SK-N-SH (cell line): ENCODE measurements around the gene HOXB6. TPM values are rescaled to one million over a fixed set of nuclear protein-coding genes. Genes with fewer than 3 reads are reported as not detected.
A peak's percentile ranks its signal among the peaks of the same experiment; 100 is the strongest.

Experiments
- CTCF ChIA-PET: fragments of 300-600, 350-600 bp; formaldehyde crosslinking; extraction: SDS; loops from one replicate; lab custom pipeline; 2021; lab: Yijun Ruan, JAX
- POLR2A ChIA-PET: fragments of 350-600 bp; sonication (Branson Sonifier 250); formaldehyde crosslinking; extraction: SDS; loops from one replicate; lab custom pipeline; 2020; ENCODE audit warnings: antibody characterized with exemption, inconsistent platforms; lab: Yijun Ruan, JAX
- DNase-seq: peaks from one replicate; pipeline ENCODE4 v3.0.0; 2012
- H2AFZ ChIP-seq: fragments of 200-600 bp; sonication (generic); 2 replicates; pipeline ENCODE4 v1.8.1; 2016; ENCODE audit warnings: antibody characterized with exemption, mild to moderate bottlenecking, low read depth
- H3F3A ChIP-seq: fragments of 200-600 bp; sonication (generic); replicated peaks from 2 replicates; pipeline ENCODE3; 2016; ENCODE audit warnings: antibody characterized with exemption, mild to moderate bottlenecking; ENCODE audit not compliant: insufficient read depth
- H3K27ac ChIP-seq, 2 experiments: fragments of 200-500 bp in 1 of 2; fragments of 200-600 bp in 1 of 2; sonication (Bioruptor generic) in 1 of 2; sonication (generic), shearing (Covaris generic) in 1 of 2; 2 replicates each; pipeline versions ENCODE4 v1.5.1 to v1.6.1; 2014 to 2016; ENCODE audit warnings: low read depth in 2 of 2, inconsistent platforms in 1 of 2, low read length in 1 of 2, mild to moderate bottlenecking in 1 of 2, mixed read lengths in 1 of 2
- H3K27me3 ChIP-seq: fragments of 200-600 bp; sonication (generic), shearing (Covaris generic); 2 replicates; pipeline ENCODE4 v1.6.1; 2016; ENCODE audit warnings: mixed run types; ENCODE audit not compliant: insufficient read depth
- H3K36me3 ChIP-seq, 2 experiments: fragments of 200-500 bp in 1 of 2; fragments of 200-600 bp in 1 of 2; sonication (Bioruptor generic) in 1 of 2; sonication (generic) in 1 of 2; replicated peaks in 1 of 2; 2 replicates each; pipeline versions ENCODE3 to v1.5.1; 2014 to 2016; ENCODE audit warnings: low read length in 1 of 2, mild to moderate bottlenecking in 1 of 2; ENCODE audit not compliant: insufficient read depth in 2 of 2, control insufficient read depth in 1 of 2
- H3K4me1 ChIP-seq, 2 experiments: fragments of 200-500 bp in 1 of 2; fragments of 200-600 bp in 1 of 2; sonication (Bioruptor generic) in 1 of 2; sonication (generic), shearing (Covaris generic) in 1 of 2; 2 replicates each; pipeline versions ENCODE4 v1.5.1 to v1.6.1; 2014 to 2016; ENCODE audit warnings: low read depth in 1 of 2, low read length in 1 of 2, mixed run types in 1 of 2; ENCODE audit not compliant: insufficient read depth in 2 of 2, control insufficient read depth in 1 of 2
- H3K4me2 ChIP-seq: fragments of 200-600 bp; sonication (generic), shearing (Covaris generic); 2 replicates; pipeline ENCODE4 v1.6.1; 2017; ENCODE audit warnings: mixed run types
- H3K4me3 ChIP-seq, 2 experiments: fragments of 200-500 bp in 1 of 2; fragments of 200-600 bp in 1 of 2; sonication (Bioruptor generic) in 1 of 2; sonication (generic), shearing (Covaris generic) in 1 of 2; 2 replicates each; pipeline versions ENCODE4 v1.5.1 to v1.8.1; 2014 to 2016; ENCODE audit warnings: low read depth in 2 of 2, inconsistent platforms in 1 of 2, low read length in 1 of 2, mild to moderate bottlenecking in 1 of 2, mixed read lengths in 1 of 2, moderate library complexity in 1 of 2
- H3K79me2 ChIP-seq: fragments of 200-600 bp; sonication (generic); 2 replicates; pipeline ENCODE4 v1.8.1; 2017; ENCODE audit warnings: mild to moderate bottlenecking; ENCODE audit not compliant: insufficient read depth
- H3K9ac ChIP-seq: fragments of 200-600 bp; sonication (generic); 2 replicates; pipeline ENCODE4 v1.6.1; 2017; ENCODE audit warnings: mixed run types
- H3K9me2 ChIP-seq: fragments of 200-600 bp; sonication (generic); 2 replicates; pipeline ENCODE4 v1.6.1; 2017; ENCODE audit warnings: mixed run types
- H3K9me3 ChIP-seq: fragments of 200-600 bp; sonication (generic); 2 replicates; pipeline ENCODE4 v1.6.1; 2017; ENCODE audit warnings: mixed run types, mild to moderate bottlenecking, moderate library complexity
- H4K20me1 ChIP-seq: fragments of 200-600 bp; sonication (generic); 2 replicates; pipeline ENCODE4 v1.6.1; 2017; ENCODE audit warnings: mild to moderate bottlenecking, mixed run types; ENCODE audit not compliant: insufficient read depth
- ELF1 ChIP-seq: IDR thresholded peaks from 2 replicates; pipeline ENCODE4 v1.4.0; 2012
- EZH2phosphoT487 ChIP-seq: fragments of 200-600 bp; sonication (generic); IDR thresholded peaks from 2 replicates; pipeline ENCODE4 v1.6.1; 2017; ENCODE audit warnings: low read depth, mixed run types, mild to moderate bottlenecking, antibody characterized with exemption, moderate library complexity, borderline replicate concordance
- RAD21 ChIP-seq: IDR thresholded peaks from 2 replicates; pipeline ENCODE4 v1.6.1; 2012; ENCODE audit warnings: mild to moderate bottlenecking, low read length
- REST ChIP-seq: IDR thresholded peaks from 2 replicates; pipeline ENCODE4 v1.6.1; 2012; ENCODE audit warnings: mild to moderate bottlenecking, low read depth, low read length, moderate library complexity
- RXRA ChIP-seq: IDR thresholded peaks from 2 replicates; pipeline ENCODE4 v1.4.0; 2012; ENCODE audit warnings: low read depth, mild to moderate bottlenecking, borderline replicate concordance
- TCF12 ChIP-seq: IDR thresholded peaks from 2 replicates; pipeline ENCODE4 v1.4.0; 2012
- WGBS: methylation state at CpG from one replicate; pipeline ENCODE4 v1.1.6; 2017; ENCODE audit warnings: low lambda C conversion rate; 5-methylcytosine and 5-hydroxymethylcytosine counted together
- polyA plus RNA-seq, 3 experiments: library from polyadenylated mRNA; depleted of rRNA; stranded (reverse); fragments of >200 nt; gene quantifications; 2 replicates each; pipeline ENCODE4 v1.2.3, GENCODE V29; 2012

HOXB6 gene
- polyA plus RNA-seq, 1 of the 3 experiments (the other 2 are of a cell fraction), result not detected

- Histone ChIP-seq H3F3A (no peaks in the 10 kb centered on the region), H3K27ac (no peak overlapping the region), H3K9me3 (no peaks in the 10 kb centered on the region), H3K27me3 (peaks cover 99% of the 10 kb centered on the region), H3K79me2 (no peaks in the 10 kb centered on the region), H3K4me1 (no peaks in the 10 kb centered on the region; a peak in 1 of 4 replicates), H3K4me3 (0 out of 4 replicates have a peak overlapping the region, but pooled peaks of 1 of the 2 experiments have one; percentile 15), H3K9me2 (no peaks in the 10 kb centered on the region), H3K4me2 (peak overlapping the region; percentile 37; the same call in 1 of the 2 replicates), H3K36me3 (no peaks in the 10 kb centered on the region), H4K20me1 (peaks cover 26% of the 10 kb centered on the region), H3K9ac (no peak overlapping the region), H2AFZ (no peak overlapping the region)
- WGBS, result 2% methylated on average over 65 of the region's 67 CpGs
- DNase-seq, result peak; percentile 88
- no peak for TF ChIP-seq RAD21
- POLR2A ChIA-PET, result no interaction called here
- CTCF ChIA-PET, result interaction anchor here (0.5 to 3.5 kb wide), 19 partner anchors 10 to 587 kb away, joined by 3 to 24 read pairs (median 4); partner anchors contain the start of genes HOXB5 and HOXB9
Measured at GRCh38 chr17:48612854-48613691, 8.3 kb upstream of the HOXB6 start.

GRCh38 chr17:48612456-48612853 is 7.7 kb upstream of the HOXB6 start:
- Histone ChIP-seq H3K4me3 (no peak overlapping the region), H3K4me1 (no peaks in the 10 kb centered on the region; a peak in 1 of 4 replicates), H3K9ac (no peak overlapping the region), H3K79me2 (no peaks in the 10 kb centered on the region), H3F3A (no peaks in the 10 kb centered on the region), H3K9me3 (no peaks in the 10 kb centered on the region), H3K36me3 (no peaks in the 10 kb centered on the region), H4K20me1 (peaks cover 20% of the 10 kb centered on the region), H3K4me2 (peak overlapping the region; percentile 37; the same call in 1 of the 2 replicates), H3K27ac (no peak overlapping the region), H3K9me2 (no peaks in the 10 kb centered on the region), H3K27me3 (peaks cover 99% of the 10 kb centered on the region), H2AFZ (no peak overlapping the region)
- ChIA-PET CTCF (interaction anchor here (0.5 to 3.5 kb wide), 17 partner anchors 10 to 587 kb away, joined by 3 to 24 read pairs (median 5); partner anchors contain the start of genes HOXB5 and HOXB9), POLR2A (no interaction called here)
- TF ChIP-seq RXRA (no peak), EZH2phosphoT487 (peak; percentile 88)
- DNase-seq, result no peak
- 2% methylated on average over 15 of the region's 15 CpGs for WGBS

- Histone ChIP-seq H4K20me1 (peaks cover 19% of the 10 kb centered on the region), H3K79me2 (no peaks in the 10 kb centered on the region), H3K9ac (no peak overlapping the region), H3K27ac (no peak overlapping the region), H3K4me3 (no peak overlapping the region), H3K27me3 (peaks cover 99% of the 10 kb centered on the region), H3K36me3 (no peaks in the 10 kb centered on the region), H3K4me2 (no peak overlapping the region), H3K9me2 (no peaks in the 10 kb centered on the region)
- DNase-seq, result no peak
- TF ChIP-seq RXRA (no peak), TCF12 (no peak), ELF1 (no peak), EZH2phosphoT487 (no peak), REST (no peak)
- TF ChIP-seq, all 33 proteins: peak for 0
- ChIA-PET CTCF (interaction anchor here (1.0 kb wide), 1 partner anchor 483 kb away, joined by 3 read pairs; no protein-coding TSS in a partner anchor), POLR2A (no interaction called here)
- Histone ChIP-seq H3K9me3 (no peaks in the 10 kb centered on the region), H3F3A (no peaks in the 10 kb centered on the region), H2AFZ (no peak overlapping the region), H3K4me1 (no peaks in the 10 kb centered on the region; a peak in 1 of 4 replicates)
- WGBS, result 9% methylated on average over 34 of the region's 36 CpGs
Measured at GRCh38 chr17:48611681-48612455, 7.1 kb upstream of the HOXB6 start.
